GM19397 (cell line): Measurements from ENCODE around the gene AOPEP.
"Not testable (repeated sequence)": the region's sequence is repeated elsewhere in the genome, so short reads cannot be mapped to it uniquely, and the experiment has no call there.

Experiments
- ATAC-seq: cut with Tn5 transposase; IDR thresholded peaks from one replicate; pipeline ENCODE4 v1.9.1; 2021; ENCODE audit warnings: mild to moderate bottlenecking, moderate library complexity; ENCODE audit not compliant: unreplicated experiment

Gene AOPEP

GRCh38 chr9:94928691-94929368 is 202.3 kb downstream of the AOPEP start:
- ATAC-seq, result no peak

- no peak for ATAC-seq
Measured at GRCh38 chr9:94929369-94929756, 202.9 kb downstream of the AOPEP start.

DNA sequence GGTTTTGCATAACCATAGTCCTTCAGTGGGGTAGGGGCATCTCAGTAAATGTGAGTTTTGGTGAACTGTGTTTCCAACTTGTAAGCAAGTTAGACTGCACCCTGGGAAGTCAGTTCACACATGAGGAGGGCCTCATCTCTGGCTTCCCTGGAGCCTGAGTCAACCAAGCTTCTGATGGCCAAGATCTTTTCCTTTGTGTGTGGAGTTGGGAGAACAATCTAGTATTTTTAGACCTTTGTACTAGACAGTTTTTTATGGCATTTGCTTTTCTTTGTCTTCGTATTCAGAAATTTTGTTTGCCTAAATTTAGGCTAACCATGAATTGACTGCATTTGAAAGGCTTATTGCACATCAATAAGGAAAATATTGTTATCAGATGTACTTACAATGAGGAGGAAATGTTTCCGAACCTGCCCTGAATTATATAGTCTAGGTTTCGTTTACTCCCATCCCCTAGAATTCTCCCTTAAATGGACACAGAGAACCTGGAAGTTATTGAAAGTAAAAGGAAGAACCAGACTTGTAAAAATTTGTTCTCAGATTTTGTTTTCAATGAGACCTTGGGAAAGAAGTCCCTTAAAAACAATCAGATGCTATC is 204.6 kb downstream of the AOPEP start:
- no peak for ATAC-seq

DNA sequence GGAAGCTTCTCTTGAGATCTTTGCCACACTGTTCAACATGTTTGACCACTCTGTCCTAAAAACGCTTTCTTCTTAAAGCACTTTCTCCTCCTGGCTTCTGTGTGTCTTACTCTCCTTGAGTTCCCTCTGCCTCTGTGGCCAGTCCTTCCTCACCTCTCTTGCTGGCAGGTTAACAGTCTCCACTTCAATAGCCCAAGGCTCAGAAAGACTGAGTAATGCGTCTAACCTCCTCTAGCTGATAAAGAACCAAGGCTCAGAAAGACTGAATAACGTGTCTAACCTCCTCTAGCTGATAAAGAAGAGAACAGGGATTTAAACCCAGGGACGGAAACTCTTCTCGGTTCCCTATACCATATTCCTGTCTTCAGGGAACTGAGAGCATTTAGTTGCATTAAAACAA is 205.2 kb downstream of the AOPEP start:
- no peak for ATAC-seq

GRCh38 chr9:94932652-94933510 is 206.4 kb downstream of the AOPEP start:
- no peak for ATAC-seq

GRCh38 chr9:94933511-94933828 is 207.0 kb downstream of the AOPEP start:
- ATAC-seq, result no peak

- ATAC-seq, result no peak
Measured at GRCh38 chr9:94934816-94935328, 208.4 kb downstream of the AOPEP start.

- no peak for ATAC-seq
Measured at GRCh38 chr9:94935396-94935795, 208.9 kb downstream of the AOPEP start.

DNA sequence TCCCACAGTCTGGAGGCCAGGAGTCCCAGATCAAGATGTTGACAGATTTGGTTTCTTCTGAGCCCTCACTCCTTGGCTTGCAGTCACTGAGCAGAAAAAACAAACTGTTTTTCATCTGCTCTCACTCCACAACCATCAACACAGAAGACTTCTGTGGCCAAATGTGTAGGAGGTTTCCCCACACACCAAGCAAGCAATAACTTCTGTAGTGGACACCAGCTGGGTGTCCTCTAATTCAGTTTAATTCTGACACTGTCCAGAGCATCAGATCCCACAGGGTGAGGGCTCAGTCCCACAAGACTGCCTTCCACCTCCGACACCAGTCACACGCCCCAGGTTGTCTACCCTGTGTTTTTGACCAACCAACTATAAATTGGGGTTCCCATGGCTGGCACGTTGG is 209.9 kb downstream of the AOPEP start:
- ATAC-seq, result no peak

DNA sequence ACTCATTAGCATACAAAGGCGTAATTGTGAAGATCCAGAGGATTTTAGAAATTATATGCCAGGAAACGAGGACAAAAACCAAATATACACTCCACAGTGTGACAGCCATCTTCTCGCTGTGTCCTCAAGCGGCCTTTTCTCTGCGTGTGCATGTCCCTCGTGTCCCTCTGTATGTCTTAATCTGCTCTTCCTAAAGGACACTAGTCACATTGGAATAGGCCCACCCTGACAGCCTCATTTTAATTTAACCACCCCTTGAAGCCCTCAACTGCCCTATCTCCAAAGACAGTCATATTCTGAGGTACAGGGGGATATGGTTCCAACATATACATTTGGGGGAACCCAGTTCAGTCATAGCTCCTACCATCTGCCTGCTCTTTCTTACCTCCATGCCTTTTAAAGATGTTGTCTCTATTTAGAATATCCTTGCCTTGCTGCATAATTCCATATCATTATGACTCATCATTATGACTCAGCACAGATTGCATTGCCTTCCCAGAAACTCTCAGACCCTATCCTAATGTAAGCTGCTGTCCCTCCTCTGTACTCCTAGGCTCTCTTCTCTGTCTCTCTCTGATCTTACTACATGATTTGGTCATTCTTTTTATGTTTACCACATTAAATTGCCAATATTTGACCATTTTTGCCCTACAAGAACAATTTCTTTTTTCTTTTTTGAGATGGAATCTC is 210.9 kb downstream of the AOPEP start:
- ATAC-seq, result no peak

DNA sequence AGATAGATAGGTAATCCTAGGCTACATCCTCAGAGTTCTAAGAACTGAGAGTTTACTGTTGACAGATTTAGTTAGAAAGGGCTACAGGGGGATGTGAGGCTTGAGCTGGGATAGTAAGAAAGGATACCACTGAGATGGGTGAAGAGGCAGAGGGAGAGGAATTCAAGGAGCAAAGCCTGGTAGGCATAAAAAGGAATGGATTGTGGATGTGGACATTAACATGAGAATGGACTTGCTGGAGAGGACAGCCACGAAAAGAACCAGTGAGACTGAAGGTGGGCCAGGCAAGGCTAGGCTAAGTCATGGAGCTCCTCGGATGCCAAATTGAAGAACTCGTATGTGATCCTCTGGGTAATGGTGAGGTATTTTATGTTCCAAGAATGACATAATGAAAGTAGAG is 211.9 kb downstream of the AOPEP start:
- no peak for ATAC-seq

DNA sequence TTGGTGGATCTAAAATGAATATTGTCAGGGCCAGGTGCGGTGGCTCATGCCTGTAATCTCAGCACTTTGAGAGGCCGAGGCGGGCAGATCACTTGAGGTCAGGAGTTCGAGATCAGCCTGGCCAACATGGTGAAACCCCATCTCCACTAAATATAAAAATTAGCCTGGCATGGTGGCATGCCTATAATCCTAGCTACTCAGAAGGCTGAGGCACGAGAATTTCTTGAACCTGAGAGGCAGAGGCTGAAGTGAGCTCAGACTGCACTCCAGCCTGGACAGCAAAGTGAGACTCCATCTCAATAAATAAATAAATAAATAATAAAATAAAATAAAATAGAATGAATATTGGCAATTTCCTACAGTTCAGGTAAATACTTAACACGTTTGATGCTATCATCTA is 213.8 kb downstream of the AOPEP start:
- ATAC-seq, result not testable (repeated sequence)

GRCh38 chr9:94941211-94941875 is 214.8 kb downstream of the AOPEP start:
- ATAC-seq, result no peak

DNA sequence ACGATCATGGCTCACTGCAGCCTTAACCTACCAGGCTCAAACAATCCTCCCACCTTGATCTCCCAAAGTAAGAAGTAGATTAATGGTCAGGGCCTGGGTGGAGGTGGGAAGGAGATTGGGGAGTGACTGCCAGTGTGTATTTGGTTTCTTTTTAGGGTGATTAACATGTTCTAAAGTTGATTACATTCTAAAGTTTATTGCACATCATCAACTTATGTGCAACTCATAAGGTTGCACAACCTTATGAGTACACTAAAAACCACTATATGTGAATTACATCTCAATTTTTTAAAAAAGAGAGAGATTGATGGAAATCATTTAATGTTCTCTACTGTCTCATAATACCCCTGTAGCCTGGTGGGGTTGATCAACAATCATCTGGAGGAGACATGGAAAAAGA is 218.1 kb downstream of the AOPEP start:
- ATAC-seq, result no peak

DNA sequence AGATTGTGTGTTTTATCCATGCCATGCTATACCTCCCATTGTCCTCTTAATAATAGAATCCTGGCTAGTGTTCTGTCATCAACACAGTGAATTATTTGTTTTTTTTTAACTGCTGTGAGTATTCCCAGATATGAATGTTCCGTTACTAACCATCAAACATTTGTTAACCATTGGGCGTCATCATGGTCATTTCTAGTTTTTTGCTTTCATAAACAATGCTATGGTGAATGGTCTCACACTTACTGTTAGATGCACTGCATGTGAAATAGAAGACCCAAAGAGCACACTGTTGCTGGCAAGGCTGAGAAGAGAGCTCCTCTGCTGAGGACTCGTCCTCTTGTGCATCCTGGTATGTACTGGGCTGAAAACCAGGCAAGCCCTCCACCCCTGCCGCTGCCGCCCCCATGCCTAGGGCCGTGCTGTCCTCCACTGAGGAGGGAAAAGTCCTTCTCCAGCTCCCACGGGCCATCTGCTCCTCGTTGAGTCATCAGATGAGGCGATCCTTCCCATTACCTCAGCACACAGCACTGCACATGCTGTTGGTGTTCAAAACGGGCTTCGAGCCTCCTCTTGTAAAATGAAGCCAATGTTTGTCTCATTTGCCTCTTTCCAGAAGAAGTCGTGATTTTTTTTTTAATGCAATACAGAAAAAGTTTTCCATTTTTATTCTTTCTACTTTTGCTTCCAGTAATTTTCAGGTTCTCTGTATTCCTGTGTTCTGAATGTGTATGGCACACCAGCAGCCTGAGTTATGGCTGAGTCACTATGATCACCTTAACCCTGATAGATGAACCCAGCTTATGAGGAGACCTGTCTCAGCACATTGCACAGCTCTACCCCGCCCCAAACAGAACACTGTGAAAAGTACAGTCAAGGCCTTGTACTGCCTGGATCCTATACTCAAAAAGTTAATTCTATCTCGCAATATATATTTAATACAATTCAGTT is 219.0 kb downstream of the AOPEP start:
- ATAC-seq, result no peak

- ATAC-seq, result no peak
Measured at GRCh38 chr9:94946256-94946655, 219.8 kb downstream of the AOPEP start.

GRCh38 chr9:94948567-94949235 is 222.2 kb downstream of the AOPEP start:
- ATAC-seq, result no peak

DNA sequence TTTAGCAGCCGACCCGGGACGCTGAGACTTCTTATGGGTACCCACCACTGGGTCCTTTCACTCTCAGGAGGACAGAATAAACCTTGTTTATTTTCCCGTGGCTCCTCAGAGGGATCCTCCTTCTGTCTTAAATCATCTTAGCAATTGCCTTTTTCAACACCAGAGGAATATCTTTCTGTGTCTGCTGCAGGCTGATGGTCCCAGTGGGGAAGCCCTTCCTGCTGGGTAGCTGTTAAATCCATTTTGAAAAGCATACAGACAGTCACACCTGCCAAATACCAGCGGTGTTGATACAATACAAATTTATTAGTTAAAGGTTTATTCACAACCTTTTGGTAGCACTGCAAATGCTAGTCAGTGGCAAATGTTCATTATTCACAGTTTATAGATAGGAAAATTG is 222.9 kb downstream of the AOPEP start:
- ATAC-seq, result no peak

DNA sequence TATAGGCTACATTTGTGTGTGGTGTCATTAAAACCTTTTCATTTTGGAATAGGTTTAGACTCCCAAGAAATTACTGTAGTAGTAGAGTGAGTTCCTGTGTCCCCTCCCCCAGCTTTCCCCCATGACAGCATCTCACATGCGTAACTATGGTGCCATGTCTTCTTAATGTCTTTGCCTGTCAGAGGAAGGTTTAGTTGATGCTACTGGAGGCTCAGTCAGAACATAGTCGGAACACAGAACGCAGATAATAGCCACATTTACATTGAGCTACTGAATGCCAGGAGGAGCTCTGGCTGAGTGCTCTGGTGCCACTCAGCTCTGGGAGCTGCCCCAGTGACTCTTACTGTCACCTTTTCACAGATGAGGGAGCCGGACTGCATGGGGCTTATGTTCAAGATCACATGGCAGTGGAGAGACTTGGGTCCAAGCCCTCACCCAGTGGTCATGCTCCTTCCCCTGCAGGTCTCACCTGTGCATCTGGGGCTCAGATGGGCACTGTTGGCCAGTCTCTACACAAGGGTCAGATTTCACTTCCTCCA is 223.6 kb downstream of the AOPEP start:
- ATAC-seq, result no peak
